Omental fat pad (tissue), 4 donors: ENCODE data around the gene KCNIP1. TPM values are rescaled to one million over a fixed set of nuclear protein-coding genes. Genes with fewer than 3 reads are reported as not detected.

ENCODE experiments used
- ATAC-seq: fragments of 150-250 bp; one replicate; pipeline ENCODE4 v1.9.1; 2016; ENCODE audit warnings: mild to moderate bottlenecking, moderate library complexity; ENCODE audit not compliant: low FRiP score
- DNase-seq: peaks from one replicate; pipeline ENCODE4 v3.0.0-alpha.2; 2019; ENCODE audit warnings: low spot score
- total RNA-seq, 4 donors: library from RNA; depleted of rRNA; stranded (reverse); fragments of >200 nt; gene quantifications; one replicate each; pipeline ENCODE4 v1.1.0, GENCODE V29; 2016
- TF ChIP-seq, protein P1 (sequence below), 3 donors: fragments of 450-650 bp; IDR thresholded peaks; one replicate each; pipeline ENCODE4 v1.5.1; 2016 to 2017; ENCODE audit warnings: antibody characterized with exemption in 3 of 3, mild to moderate bottlenecking in 3 of 3, moderate library complexity in 2 of 3

Gene KCNIP1
- total RNA-seq, 4 donors from 2014 or later, result 0.25 TPM; not detected in 3

GRCh38 chr5:170769246-170769645 is 265.4 kb downstream of the KCNIP1 start:
- TF ChIP-seq, protein P1, sequence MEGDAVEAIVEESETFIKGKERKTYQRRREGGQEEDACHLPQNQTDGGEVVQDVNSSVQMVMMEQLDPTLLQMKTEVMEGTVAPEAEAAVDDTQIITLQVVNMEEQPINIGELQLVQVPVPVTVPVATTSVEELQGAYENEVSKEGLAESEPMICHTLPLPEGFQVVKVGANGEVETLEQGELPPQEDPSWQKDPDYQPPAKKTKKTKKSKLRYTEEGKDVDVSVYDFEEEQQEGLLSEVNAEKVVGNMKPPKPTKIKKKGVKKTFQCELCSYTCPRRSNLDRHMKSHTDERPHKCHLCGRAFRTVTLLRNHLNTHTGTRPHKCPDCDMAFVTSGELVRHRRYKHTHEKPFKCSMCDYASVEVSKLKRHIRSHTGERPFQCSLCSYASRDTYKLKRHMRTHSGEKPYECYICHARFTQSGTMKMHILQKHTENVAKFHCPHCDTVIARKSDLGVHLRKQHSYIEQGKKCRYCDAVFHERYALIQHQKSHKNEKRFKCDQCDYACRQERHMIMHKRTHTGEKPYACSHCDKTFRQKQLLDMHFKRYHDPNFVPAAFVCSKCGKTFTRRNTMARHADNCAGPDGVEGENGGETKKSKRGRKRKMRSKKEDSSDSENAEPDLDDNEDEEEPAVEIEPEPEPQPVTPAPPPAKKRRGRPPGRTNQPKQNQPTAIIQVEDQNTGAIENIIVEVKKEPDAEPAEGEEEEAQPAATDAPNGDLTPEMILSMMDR (IDR thresholded peaks at IDR 0.05), result no peak
- ATAC-seq, result no peak
- no peak for DNase-seq

DNA sequence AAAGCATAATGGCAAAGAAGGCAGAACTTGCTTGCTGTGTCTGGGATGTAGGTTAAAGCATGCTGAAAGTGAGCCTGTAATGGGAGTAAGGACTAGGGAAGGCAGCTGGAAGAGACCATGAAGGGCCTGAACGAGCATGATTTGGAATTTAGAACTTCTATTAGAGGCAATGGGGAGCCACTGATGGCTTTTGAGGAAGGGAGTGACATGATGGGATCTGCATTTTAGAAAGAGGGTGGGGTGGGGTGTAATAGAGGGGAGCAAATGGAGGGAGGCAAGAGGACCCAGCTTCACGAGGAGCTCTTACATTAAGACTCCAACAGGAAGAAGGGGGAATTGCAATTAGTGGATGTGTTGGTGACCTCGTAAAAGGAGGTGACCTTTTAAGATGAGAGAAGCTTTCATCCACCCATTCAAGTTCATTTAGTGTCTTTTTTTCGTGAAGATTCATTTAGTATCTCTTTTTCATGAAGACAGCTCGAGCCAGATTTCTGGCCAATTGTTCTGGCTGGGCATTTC is 266.1 kb downstream of the KCNIP1 start:
- TF ChIP-seq, protein P1 (IDR thresholded peaks at IDR 0.05), result no peak
- DNase-seq (no peak), ATAC-seq (no peak)

DNA sequence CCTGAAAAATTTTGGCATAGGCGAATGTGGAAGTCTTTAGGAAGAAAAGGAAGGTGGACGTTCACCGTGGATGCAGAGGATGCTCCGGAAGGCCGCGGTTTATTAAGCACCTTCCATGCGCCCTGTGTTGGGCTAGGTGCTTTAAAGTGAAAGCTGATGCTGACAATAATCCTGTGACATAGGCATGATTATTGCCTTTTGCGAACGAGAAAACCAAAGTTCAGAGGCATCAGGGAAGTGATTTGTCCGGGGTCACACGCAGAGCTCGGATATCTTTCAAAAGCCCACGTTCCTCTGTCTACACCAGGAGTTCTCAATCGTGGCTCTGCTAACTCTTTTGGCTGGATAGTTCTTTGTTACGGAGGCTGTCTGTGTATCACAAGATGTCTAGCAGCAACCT is 267.7 kb downstream of the KCNIP1 start:
- TF ChIP-seq, protein P1 (IDR thresholded peaks at IDR 0.05), result no peak
- DNase-seq, result no peak
- ATAC-seq, result no peak

DNA sequence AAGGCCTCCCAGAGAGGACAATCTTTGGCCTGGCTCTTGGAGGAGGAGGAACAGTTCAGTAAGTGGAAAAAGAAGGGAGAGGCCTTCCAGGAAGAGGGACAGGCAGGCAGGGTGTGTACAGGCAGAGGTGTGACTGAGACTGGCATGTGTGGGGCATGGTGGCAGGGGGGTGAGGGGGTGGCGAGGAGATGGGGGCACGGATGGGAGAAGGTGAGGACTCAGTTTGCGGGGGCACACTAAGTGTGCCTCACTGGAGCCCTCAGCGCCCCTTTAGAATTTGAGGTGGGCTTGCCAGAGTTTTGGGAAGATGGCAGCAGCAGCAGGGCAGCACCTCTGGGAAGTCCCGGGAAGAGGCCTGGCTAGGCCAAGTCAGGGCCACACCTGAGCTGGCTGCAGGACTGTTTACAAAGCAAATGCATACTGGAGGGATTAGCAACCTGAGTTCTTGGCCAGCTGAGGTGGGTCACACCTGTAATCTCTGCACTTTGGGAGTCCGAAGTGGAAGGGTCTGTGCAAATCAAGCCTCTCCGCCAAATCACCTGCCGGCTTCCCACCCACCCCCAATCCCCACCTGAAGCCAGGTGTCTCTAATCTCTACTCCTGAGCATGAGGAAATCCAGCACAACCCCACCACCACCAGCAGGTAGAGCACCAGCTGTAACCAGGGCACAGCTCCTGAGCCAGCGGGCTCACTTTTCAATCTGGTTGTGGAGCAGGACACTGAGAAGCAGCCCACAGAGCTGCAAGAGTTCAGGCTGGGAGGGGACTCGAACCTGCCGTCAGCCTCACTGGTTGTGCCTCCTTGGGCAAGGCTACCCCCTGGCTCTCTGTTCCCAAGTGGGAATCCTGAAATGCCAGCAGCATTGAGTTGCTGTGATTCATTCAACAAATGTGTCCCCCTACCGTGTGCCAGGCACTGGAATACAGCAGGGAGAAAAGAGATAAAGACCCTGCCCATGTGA is 269.5 kb downstream of the KCNIP1 start:
- DNase-seq (no peak), ATAC-seq (no peak)
- TF ChIP-seq, protein P1 (IDR thresholded peaks at IDR 0.05), result no peak

GRCh38 chr5:170774831-170775230 is 271.0 kb downstream of the KCNIP1 start:
- TF ChIP-seq, protein P1 (IDR thresholded peaks at IDR 0.05), result no peak
- ATAC-seq, result no peak
- no peak for DNase-seq

- DNase-seq (no peak), ATAC-seq (no peak)
- TF ChIP-seq, protein P1 (IDR thresholded peaks at IDR 0.05), result no peak
These were observed 278.1 kb downstream of the KCNIP1 start for GRCh38 chr5:170781946-170782345.
